Amygdala (tissue), 56 donors: Measurements from ENCODE around the gene NAGPA.
A peak's percentile ranks its signal among the peaks of the same experiment; 100 is the strongest.
"Not testable (repeated sequence)": the region's sequence is repeated elsewhere in the genome, so short reads cannot be mapped to it uniquely, and the experiment has no call there.

Source experiments
- DNase-seq, 56 donors: peaks; one replicate each; lab custom pipeline; 2025; lab: John Stamatoyannopoulos, UW

Gene NAGPA

DNA sequence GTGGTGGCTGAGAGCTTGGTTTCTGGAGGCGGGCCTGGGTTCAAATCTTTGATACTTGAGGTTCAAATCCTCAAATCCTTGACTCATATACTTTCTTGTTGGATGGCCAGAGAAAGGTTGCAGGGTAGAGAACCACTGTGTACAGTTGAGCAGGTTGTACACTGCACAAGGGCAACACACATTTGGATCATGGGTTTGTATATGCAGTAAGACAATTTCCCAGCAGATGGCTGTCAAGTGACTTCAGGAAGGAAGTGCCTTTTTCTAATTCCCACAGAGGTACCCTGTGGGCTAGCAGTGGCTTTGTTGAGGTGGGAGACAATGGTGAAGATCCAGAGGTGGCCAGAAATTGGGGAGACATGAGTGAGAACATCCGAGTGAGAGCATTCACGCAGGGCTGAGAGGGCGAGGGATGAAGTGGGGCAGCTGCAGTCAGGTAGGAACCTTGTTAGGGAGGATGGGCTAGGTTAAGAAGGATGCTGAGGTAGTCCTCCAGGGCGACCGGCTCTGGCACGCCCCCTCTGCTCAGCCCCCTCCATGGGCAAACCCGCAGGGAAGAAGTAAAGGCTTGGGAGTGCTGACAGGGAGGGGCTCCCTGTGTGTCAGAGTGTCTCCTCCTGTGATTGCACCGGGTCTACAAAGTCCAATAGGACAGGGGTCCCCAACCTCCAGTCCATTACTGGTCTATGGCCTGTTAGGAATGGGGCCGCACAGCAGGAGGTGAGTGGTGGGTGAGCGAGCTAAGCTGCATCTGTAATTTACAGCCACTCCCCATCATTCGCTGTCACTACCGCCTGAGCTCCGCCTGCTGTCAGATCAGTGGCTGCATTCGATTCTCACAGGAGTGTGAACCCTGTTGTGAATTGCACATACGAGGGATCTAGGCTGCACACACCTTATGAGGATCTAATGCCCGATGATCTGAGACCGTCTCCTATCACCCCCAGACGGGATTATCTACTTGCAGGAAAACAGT, 29.3 kb upstream of the NAGPA start:
- no peak for DNase-seq

DNA sequence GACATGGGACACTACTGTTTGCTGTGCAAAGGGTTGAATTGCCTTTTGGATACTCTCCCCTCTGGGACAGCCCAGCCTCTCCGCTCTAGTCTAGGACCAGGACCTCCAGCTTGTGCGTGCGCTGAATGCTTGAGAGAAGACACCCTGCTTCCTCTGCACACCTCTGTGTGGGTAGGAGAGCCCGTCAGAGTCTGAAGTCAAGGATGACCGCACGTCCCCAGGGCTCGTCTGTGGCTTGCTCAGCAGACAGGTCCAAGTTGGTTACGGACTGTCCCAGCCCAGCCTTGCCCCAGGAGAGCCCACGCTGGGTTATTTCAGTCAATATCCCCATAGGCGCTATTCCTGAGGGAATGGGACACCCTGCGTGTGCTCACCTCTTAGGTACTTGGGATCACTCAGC, 28.3 kb upstream of the NAGPA start:
- no peak for DNase-seq

DNA sequence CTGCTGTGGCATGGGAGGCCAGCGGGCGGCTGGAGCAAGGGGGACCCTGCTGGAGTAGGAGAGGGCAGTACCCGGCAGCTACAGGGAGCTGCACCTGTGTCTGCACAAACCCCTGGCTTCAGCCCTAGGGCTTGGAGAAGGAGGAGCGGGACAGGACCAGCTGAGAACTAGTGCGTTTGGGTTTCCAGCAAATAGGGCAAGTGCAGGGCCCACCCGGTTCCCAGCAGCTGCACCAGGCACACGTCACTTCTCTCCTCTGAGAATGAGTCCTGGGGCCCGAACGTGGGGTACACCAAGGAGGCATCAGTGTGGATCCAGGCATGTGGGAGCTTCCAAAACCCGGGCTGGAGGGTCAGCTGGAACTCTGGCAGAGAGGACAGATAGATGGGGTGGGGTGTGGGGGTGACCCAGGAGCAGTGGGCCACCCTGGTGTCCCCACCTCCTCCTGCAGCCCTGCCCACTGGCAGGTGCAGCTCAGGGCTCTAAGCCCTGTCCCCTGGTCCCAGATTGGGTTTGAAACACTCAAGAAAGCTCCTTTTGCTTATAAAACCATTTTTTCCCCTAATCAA, 26.4 kb upstream of the NAGPA start:
- no peak for DNase-seq

DNA sequence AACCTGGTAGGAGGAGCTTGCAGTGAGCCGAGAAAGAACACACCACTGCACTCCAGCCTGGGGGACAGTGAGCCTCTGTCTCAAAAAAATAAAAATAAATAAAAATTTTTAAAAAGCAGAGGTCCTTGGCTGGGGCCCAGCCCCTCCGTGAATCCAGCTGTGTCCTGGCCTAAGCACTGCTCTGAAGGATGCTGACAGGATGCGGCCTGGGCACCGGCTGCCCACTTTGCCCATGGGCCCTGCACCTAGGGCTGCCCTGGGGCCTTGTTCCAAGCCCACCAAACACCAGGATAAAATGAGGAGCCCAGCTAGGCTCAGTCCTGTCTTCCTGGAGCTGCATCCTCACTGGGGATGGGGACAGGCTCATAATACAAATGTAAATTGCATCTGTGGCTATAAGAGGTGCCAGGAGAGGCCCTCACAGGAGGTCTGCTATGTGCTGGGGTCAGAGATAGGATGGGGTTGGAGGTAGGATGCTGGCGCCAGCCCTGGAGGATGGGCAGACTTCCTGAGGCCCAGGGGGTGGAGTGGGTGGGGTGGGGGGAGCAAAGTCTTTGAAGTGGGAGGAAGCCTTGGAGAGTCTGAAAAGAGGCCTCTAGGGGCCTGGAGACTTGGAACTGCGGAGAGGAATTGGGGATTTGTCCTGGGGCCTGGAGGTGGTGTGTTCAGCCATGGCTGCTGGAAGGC, 25.8 kb upstream of the NAGPA start:
- DNase-seq, result no peak

DNA sequence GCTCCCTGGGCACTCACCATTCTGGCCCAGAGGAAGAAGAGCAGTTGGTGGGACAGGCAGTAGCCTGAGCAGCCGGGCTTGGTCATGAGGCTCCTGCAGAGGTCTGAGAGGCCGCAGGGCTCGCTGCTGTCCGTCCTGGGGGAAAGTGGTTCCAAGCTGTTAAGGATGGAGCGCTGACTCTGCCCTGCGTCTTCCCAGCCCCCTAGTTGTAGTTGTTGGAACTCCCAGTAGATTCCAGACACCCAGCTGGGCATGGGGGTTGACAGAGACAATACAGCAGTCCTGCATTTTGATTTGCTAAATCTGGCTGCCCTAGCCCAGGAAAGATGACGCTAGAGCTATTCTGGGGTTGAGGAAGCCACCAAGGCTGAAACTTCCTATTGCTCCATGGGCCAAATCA, 24.7 kb upstream of the NAGPA start:
- DNase-seq, result no peak

DNA sequence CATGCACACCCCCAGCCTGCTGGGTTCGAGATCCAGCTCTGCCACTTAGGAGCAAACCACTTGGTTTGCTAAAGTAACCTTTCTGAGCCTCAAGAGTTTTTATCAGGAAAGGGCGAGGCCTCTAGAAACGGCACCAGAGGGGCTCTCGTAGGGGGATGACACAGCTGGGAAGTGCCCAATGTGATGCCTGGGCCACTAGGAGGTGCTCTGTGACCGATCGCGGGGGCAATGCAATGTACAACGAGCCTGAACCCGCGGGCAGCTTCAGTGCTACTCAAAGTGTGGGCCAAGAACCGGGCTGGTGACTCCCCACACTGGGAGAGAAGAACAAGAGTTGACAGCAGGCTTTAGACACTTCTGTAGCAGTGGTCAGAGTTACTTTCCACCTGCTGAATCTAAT, 22.6 kb upstream of the NAGPA start:
- DNase-seq, result peak in 1 of 56 donors; percentile 11

DNA sequence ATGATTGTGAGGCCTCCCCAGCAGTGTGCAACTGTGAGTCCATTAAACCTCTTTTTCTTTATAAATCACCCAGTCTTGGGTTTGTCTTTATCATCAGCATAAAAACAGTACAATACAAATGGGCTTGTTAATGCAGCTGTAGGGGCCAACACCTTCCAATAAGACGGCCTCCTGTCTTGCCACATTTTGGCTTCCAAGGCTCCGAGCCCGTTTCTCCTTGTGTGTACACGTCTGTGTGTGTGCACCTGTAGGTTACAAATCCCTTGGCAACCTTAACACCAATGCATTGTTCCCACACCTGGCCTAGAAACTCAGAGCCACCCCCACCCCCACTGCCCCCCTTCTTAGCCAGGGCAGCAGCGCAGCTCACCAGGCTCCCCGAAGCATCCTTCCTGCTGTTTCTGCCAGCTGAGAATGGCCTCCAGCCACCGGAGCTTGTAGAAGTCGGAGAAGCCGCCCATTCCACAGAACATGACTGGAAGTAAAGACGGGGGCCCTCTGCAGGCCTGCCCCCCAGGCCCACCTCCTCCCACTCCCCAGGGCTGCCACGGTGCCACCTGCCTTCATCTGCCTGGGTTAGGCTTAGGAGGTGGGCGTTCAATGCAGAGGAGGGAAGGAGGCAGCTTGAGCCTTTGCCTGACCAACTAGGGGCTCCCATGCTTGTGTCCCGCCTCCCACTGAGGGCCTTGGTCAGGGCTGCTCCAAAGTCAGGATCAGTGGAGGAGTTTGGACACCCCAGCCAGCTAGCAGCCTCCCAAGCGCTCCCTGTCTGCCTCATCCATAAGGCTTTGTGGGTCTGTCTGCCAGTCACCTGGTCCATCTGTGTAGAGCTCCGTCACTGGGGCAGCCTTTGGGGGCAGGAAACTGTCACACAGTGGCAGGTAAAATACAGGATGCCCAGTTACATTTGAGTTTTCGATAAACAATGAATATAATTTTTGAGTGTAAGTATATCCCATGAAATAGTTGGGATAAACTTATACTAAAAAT, 21.4 kb upstream of the NAGPA start:
- no peak for DNase-seq

DNA sequence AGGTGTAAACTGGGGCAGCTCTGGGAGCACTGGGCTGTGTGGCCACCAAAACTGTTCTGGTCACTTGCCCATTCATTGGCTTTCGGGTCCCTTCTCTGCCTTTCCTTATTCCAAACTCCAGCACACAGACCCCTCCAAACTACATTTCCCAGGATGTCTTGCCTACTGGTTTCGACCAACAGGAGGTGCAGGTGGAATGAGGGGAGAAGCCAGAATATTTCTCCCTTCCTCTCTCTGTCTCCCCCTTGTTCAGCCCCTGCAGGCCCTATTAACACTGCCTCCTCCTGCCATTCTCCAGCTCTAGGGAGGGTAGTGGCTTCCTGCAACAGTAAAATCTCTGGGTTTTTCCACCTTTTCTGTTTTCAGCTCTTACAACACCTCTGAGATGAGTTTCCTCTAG, 13.2 kb upstream of the NAGPA start:
- no peak for DNase-seq

DNA sequence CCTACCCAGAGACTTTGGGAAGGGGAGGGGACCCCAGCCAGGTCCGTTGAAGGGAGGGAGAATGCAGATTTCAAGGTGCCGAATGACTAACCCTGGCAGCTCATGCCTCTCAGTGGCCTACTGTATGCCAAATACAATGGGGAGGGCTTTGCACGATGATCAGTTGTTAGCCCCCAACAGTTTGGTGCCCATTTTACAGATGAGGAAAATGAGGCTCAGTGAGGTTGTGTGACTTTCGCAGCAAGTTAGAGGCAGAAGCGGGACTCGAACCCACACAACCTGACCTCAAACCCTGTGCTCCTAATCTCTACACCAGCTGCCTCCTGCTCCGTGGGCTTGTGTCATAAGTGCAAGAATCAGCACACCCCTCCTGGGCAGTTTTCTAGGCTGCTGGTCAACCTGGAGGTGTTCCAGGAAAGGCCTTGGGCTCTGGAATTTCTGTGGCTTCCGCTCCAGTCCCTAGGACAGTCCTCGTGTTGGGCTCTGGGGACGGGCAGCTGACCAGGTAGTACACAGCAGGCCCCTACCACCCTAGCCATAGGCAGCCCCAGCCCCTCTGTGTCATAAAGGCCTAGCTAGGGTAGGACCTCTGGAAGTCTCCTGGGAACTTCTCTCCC, 11.9 kb upstream of the NAGPA start:
- no peak for DNase-seq

DNA sequence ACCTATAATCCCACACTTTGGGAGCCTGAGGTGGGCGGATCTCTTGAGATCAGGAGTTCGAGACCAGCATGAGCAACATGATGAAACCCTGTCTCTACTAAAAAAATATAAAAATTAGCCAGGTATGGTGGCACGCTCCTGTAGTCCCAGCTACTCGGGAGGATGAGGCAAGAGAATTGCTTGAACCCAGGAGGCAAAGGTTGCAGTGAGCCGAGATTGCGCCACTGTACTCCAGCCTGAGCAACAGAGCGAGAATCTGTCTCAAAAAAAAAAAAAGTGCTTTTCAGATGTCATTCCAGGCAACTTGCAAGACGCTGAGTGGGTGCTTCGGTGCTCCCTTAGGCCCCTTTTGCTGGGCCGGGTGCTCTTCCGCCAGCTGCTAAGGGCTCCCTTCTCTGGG, 10.8 kb upstream of the NAGPA start:
- not testable (repeated sequence) for DNase-seq

DNA sequence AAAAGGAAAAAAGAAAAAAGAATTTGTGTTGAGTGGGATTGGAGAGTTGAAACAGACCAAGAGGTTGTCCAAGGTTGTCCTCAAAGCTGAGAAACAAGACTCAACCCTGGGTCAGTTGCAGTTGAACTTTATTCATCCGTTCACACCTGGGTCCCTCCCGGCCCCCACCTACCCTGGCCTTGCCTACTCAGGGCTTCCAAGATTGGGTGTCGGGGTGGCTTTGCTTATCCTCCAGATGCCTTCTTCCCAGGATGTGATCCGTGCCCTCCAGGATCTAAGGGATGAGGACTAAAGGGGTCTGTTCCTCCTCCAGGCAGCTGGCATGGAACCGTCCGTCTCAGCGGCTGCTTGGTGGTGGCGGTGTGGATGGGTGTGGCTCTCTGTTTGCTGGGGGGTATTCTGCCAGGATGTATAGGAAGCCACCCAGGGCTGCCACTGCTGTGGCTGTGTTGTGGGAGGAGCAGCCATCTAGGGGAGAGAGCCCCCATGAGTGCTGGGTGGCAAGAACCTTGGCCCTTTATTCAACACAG, 10.3 kb upstream of the NAGPA start:
- no peak for DNase-seq

DNA sequence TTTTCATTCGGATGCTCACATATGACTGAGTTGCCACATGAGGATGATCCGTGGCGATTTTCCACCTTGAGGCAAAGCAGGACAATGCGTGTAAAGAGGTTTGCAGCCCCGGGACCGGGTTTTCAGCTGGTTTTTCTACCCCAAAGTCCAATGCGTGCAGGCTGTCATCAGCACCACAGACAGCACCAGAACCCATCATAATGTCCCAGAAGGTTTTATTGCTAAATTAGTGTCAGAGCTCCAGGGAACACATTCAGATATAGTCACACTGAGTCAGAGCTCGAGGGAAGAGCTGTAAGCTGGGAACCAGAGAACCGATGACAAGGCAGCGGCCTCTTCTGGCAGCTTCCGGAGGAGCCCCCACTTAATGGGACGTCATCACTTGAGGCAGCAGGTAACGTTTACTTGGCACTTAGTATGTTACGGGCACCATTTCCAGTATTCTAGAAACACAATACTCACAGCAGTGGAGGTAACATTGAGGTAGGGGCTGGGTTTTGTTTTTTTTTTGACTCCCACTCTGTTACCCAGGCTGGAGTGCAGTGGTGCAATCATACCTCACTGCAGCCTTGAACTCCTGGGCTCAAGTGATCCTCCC, 8.9 kb upstream of the NAGPA start:
- peak in 1 of 56 donors; percentile 29 for DNase-seq

DNA sequence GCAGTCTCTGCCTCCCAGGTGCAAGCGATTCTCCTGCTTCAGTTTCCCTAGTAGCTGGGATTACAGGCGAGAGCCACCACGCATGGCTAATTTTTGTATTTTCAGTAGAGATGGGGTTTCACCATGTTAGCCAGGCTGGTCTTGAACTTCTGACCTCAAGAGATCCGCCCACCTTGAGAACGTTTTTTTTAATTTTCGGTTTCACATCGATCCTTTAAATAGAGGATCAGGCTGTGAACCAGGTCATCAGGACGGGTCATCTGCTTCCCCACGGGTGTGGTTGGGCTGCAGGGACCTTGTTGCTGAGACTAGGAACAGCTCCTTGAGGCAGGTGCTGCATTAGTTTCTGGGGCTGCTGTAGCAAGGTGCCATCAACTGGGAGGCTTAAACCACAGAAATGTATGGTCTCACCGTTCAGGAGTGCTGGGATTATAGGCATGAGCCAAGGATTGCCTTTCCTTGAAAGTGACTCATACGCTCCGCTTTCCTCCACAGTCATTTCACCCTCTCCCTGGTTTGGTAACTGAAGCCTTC, 7.9 kb upstream of the NAGPA start:
- DNase-seq, result no peak

DNA sequence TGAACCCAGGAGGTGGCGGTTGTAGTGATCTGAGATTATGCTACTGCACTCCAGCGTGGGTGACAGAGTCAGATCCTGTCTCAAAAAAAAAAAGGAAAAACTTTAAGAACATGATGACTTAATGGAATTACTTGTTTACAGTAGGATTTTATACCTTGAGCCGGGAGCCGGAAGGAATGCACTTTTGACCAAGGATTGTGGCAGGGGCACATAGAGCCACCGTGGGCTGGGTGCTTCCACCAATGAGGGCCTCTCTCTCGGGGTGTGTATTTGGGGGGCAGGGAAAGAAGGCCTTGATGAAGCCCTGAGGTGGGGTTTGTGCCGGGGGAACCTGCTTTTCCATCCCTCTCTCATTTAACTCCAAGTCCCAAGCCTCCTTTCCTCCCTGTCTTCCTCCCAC, 6.7 kb upstream of the NAGPA start:
- DNase-seq, result no peak

DNA sequence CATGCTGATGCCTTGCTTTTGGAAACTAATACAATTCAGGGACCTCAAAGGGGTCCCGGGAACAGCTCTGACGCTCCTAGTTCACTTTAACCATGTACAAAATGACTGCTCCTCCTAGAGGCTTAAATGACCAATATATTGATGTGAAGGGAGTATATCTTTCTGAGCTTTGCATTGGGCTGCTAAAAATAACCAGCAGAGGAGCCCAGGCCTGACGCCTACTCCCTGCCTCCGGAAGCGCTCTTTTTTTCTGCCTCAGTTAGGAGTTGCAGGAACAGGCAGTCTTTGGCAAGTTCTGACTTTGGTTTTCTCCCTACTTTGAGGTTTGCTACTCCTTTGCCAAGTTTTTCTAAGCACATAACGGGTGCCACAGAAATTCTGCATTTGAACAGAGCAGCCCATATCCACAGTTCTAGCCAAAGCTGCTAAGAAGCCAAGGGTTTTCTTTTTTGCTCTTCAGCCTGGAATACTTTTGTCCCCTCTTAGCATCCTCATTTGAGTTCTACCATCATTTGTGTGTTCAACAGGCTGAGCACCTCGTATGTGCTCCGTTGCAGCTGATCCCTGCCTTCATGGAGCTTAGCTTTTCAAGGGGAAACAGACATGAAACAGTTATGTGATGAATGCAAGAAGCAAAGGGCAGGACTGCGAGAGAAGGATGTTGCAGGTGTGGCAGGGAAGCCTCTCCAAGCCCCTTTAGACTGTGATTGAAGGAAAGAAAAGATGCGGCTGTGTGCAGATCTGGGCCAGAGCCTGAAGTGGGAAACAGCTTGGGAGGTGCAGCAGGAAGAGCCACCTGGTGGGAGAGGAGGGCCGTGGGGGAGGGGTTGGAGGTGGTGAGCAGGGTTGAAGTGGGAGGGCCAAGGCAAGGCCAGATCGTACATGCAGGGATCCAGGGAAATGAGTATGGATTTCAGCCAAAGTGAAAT, 2.8 kb upstream of the NAGPA start:
- DNase-seq, result peak in 18 of 56 donors; percentile 21 to 61 (median 38)

DNA sequence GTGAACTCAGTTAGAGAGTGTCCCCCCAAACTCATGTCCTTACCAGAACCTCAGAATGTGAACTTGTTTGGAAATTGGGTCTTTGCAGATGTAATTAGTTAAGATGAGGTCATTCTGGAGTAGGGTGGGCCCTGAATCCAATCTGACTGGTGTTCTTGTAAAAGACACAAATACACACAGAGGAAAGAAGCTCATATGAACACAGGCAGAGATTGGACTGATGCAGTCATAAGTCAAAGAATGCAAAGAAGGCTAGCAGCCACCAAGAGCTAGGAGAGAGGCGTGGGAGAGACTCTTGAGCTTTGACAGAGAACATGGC, 2.1 kb upstream of the NAGPA start:
- DNase-seq, result no peak

DNA sequence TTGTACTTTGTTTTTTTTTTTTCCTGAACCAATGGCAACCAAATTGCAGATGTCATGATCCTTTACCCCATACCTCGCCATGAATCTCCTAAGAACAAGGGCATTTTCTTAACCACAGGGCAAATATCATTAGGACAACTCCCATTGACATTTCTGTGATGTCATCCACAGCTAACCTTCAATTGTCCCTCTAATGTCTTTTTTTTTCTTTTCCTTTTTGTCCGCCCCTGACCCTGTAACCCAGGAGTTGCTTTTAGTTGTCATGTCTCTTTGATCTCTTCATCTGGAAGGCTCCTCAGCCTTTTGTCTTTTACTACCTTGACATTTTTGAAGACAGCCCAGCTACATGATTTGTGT, 410 bp upstream of the NAGPA start:
- no peak for DNase-seq

DNA sequence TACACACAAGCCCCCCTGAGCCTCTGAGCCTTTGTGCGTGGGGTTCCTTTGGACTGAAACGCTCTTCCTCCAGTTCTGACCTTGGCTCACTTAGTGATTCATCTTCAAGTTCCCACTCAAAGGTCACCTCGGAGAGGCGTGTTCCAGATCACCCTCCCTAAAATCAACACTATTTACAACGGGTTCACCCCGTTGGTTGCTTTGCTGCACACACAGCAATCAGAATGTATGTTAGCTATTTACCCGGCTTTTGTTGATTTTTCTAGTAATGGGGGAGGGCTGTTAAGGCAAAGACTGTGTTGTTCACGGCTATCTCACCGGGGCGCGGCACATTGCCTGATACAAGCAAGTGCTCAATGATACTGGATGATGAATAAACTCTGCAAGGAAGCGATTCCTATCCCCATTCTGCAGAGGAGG, 977 bp downstream of the NAGPA start:
- DNase-seq, result no peak
